ENCODE results near the gene ST3GAL3. TPM values are rescaled to one million over a fixed set of nuclear protein-coding genes. Genes with fewer than 3 reads are reported as not detected.

ST3GAL3 gene
- total and polyA plus RNA-seq, 2 experiments from 2014 or later: 4.5 to 7.0 TPM

GRCh38 chr1:43956234-43956633, 248.9 kb downstream of the ST3GAL3 start:
- Histone ChIP-seq H3K27ac (ENCODE audit: low read depth) (no peak overlapping the region), H3F3A (replicated peaks; ENCODE audit: low read depth) (no peaks in the 10 kb centered on the region), H2AFZ (no peak overlapping the region), H3K4me1 (ENCODE audit: insufficient read depth) (peaks cover 3% of the 10 kb centered on the region; the same call in 1 of the 2 replicates), H4K20me1 (replicated peaks; ENCODE audit: insufficient read depth) (no peaks in the 10 kb centered on the region), H3K79me2 (replicated peaks; ENCODE audit: insufficient read depth) (0 out of 2 replicates have a peak, but pooled peaks cover 4% of the 10 kb centered on the region), H3K4me2 (no peak overlapping the region), H3K9me2 (ENCODE audit: insufficient read depth) (no peaks in the 10 kb centered on the region), H3K36me3 (ENCODE audit: insufficient read depth) (no peaks in the 10 kb centered on the region), H3K4me3 (no peak overlapping the region), H3K27me3 (ENCODE audit: insufficient read depth) (no peaks in the 10 kb centered on the region)
- peaks cover 10% of the 10 kb centered on the region for H3K4me1 Mint-ChIP-seq
- no peak overlapping the region for H3K4me3 Mint-ChIP-seq
- no peaks in the 10 kb centered on the region; the same call in 2 of the 3 replicates for H3K36me3 Mint-ChIP-seq (ENCODE audit: low read depth)
- DNase-seq (ENCODE audit: low spot score) (no peak), ATAC-seq (no peak)
- H3K9me3 Mint-ChIP-seq: no peaks in the 10 kb centered on the region
- peaks cover 13% of the 10 kb centered on the region for H3K27me3 Mint-ChIP-seq (ENCODE audit: insufficient read depth, low read depth, poor library complexity)
- no peak overlapping the region for H3K27ac Mint-ChIP-seq
- TF ChIP-seq POLR2AphosphoS5 (IDR thresholded peaks at IDR 0.05; ENCODE audit: low read depth) (no peak), NANOG (IDR thresholded peaks at IDR 0.05; ENCODE audit: borderline replicate concordance) (no peak)

GRCh38 chr1:43957407-43958040, 250.2 kb downstream of the ST3GAL3 start:
- Mint-ChIP-seq H3K9me3 (no peaks in the 10 kb centered on the region), H3K27me3 (ENCODE audit: insufficient read depth, low read depth, poor library complexity) (peaks cover 12% of the 10 kb centered on the region), H3K4me3 (no peak overlapping the region; the same call in 2 of the 3 replicates), H3K36me3 (ENCODE audit: low read depth) (no peaks in the 10 kb centered on the region; the same call in 1 of the 3 replicates), H3K27ac (no peak overlapping the region), H3K4me1 (peaks cover 10% of the 10 kb centered on the region)
- Histone ChIP-seq H2AFZ (no peak overlapping the region), H3K4me1 (ENCODE audit: insufficient read depth) (peaks cover 3% of the 10 kb centered on the region; the same call in 1 of the 2 replicates), H3K27ac (ENCODE audit: low read depth) (no peak overlapping the region), H3K36me3 (ENCODE audit: insufficient read depth) (no peaks in the 10 kb centered on the region), H3K4me2 (no peak overlapping the region), H3K9me2 (ENCODE audit: insufficient read depth) (no peaks in the 10 kb centered on the region), H3F3A (replicated peaks; ENCODE audit: low read depth) (no peaks in the 10 kb centered on the region), H3K27me3 (ENCODE audit: insufficient read depth) (no peaks in the 10 kb centered on the region), H3K4me3 (no peak overlapping the region), H3K79me2 (replicated peaks; ENCODE audit: insufficient read depth) (0 out of 2 replicates have a peak, but pooled peaks cover 4% of the 10 kb centered on the region), H4K20me1 (replicated peaks; ENCODE audit: insufficient read depth) (no peaks in the 10 kb centered on the region)
- ATAC-seq (no peak), DNase-seq (ENCODE audit: low spot score) (no peak)
- no peak for TF ChIP-seq CREB1 (CRISPR knock-in tag; IDR thresholded peaks at IDR 0.05; ENCODE audit: low read depth)
- no peak for TF ChIP-seq ZNF462 (CRISPR knock-in tag; IDR thresholded peaks at IDR 0.05)
- no peak for TF ChIP-seq POLR2AphosphoS5 (IDR thresholded peaks at IDR 0.05; ENCODE audit: low read depth)
- TF ChIP-seq STAT1 (IDR thresholded peaks at IDR 0.05; ENCODE audit: unreplicated experiment): no peak
- TF ChIP-seq EZH2 (IDR thresholded peaks at IDR 0.05; ENCODE audit: low read depth, unreplicated experiment): no peak
- no peak for TF ChIP-seq JUNB (IDR thresholded peaks at IDR 0.05; ENCODE audit: unreplicated experiment)
- TF ChIP-seq REST (IDR thresholded peaks at IDR 0.05; ENCODE audit: unreplicated experiment): no peak
- TF ChIP-seq EZH2phosphoT487 (IDR thresholded peaks at IDR 0.05; ENCODE audit: unreplicated experiment): no peak
- TF ChIP-seq CTCF (conservative IDR thresholded peaks at IDR 0.05; ENCODE audit: low read depth in 2 of 2): no peak

Data from GM23338 (cell line).